ENCODE results near the gene TRIM37. TPM values are rescaled to one million over a fixed set of nuclear protein-coding genes. Genes with fewer than 3 reads are reported as not detected.
A peak's percentile ranks its signal among the peaks of the same experiment; 100 is the strongest.

The TRIM37 gene
- total RNA-seq, 1 donor from 2014 or later, result 24.8 TPM

DNA sequence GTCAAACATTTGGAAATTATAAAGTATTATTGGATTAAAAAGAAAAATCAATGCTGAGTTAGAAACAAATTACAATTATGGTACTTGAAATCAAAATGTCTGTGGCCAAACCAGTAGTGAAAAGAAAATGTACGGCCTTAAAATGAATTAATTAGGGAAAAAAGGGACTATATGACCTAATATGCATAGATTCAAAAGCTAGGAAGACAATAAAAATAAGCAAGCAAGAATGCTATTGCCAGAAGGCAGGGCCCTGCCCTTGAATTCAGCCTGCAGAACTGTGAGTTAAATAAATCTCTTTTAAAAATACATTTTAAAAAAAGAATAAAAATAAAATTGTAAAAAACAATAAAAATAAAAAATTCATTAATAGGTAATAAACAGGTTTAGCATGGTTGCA, 88.7 kb downstream of the TRIM37 start:
- Mint-ChIP-seq H3K36me3 (ENCODE audit: low read depth, unreplicated experiment) (no peaks in the 10 kb centered on the region), H3K4me3 (ENCODE audit: unreplicated experiment) (no peak overlapping the region), H3K27me3 (ENCODE audit: unreplicated experiment) (no peaks in the 10 kb centered on the region), H3K27ac (ENCODE audit: unreplicated experiment) (no peak overlapping the region), H3K4me1 (ENCODE audit: unreplicated experiment) (no peaks in the 10 kb centered on the region), H3K9me3 (ENCODE audit: unreplicated experiment) (no peaks in the 10 kb centered on the region)
- TF ChIP-seq, protein P1, sequence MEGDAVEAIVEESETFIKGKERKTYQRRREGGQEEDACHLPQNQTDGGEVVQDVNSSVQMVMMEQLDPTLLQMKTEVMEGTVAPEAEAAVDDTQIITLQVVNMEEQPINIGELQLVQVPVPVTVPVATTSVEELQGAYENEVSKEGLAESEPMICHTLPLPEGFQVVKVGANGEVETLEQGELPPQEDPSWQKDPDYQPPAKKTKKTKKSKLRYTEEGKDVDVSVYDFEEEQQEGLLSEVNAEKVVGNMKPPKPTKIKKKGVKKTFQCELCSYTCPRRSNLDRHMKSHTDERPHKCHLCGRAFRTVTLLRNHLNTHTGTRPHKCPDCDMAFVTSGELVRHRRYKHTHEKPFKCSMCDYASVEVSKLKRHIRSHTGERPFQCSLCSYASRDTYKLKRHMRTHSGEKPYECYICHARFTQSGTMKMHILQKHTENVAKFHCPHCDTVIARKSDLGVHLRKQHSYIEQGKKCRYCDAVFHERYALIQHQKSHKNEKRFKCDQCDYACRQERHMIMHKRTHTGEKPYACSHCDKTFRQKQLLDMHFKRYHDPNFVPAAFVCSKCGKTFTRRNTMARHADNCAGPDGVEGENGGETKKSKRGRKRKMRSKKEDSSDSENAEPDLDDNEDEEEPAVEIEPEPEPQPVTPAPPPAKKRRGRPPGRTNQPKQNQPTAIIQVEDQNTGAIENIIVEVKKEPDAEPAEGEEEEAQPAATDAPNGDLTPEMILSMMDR (IDR thresholded peaks at IDR 0.05; ENCODE audit: unreplicated experiment), result no peak
- DNase-seq (ENCODE audit: low spot score), result no peak

DNA sequence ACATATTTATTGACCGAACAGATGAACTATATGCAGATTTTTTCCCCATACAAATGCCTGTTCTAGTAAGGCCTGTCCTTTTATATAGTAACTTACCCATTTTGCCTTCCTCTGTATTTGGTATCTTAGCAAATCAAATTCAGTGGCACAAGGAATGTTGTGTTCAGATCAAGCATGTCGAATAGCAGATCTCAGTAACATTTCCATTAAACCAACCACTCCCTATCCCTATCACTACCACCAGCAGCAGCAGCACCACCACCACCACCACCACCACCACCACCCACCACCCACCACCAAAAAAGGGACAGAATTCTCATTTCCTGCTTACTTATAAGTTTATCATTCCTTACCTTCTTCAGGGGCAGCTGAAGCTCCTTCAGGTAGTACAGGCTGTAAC, 94.7 kb downstream of the TRIM37 start:
- no peak overlapping the region for H3K27ac Mint-ChIP-seq (ENCODE audit: unreplicated experiment)
- H3K9me3 Mint-ChIP-seq (ENCODE audit: unreplicated experiment), result no peaks in the 10 kb centered on the region
- no peaks in the 10 kb centered on the region for H3K27me3 Mint-ChIP-seq (ENCODE audit: unreplicated experiment)
- no peaks in the 10 kb centered on the region for H3K4me1 Mint-ChIP-seq (ENCODE audit: unreplicated experiment)
- no peak overlapping the region for H3K4me3 Mint-ChIP-seq (ENCODE audit: unreplicated experiment)
- peaks cover 5% of the 10 kb centered on the region for H3K36me3 Mint-ChIP-seq (ENCODE audit: low read depth, unreplicated experiment)
- TF ChIP-seq, protein P1 (IDR thresholded peaks at IDR 0.05; ENCODE audit: unreplicated experiment), result no peak
- no peak for DNase-seq (ENCODE audit: low spot score)

DNA sequence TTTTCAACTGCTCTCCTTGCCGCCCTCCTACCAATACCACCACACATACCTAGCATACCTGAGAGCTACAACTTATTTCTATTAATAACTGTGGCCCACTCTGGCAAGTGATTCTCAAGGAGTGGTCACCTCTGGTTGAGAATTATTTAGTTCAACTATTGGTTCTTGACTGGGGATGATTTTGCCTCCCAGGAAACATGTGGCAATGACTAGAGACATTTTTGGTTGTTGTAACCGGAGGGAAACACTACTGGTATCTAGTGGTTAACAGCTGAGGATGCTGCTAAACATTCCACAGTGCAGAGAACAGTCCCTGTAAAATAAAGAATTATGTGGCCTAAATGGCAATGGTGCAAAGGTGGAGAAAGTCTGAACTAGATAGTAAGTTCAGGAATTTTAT, 96.7 kb downstream of the TRIM37 start:
- TF ChIP-seq, protein P1 (IDR thresholded peaks at IDR 0.05; ENCODE audit: unreplicated experiment), result no peak
- no peak overlapping the region for H3K27ac Mint-ChIP-seq (ENCODE audit: unreplicated experiment)
- H3K4me3 Mint-ChIP-seq (ENCODE audit: unreplicated experiment), result peak overlapping the region; percentile 13
- no peaks in the 10 kb centered on the region for H3K4me1 Mint-ChIP-seq (ENCODE audit: unreplicated experiment)
- DNase-seq (ENCODE audit: low spot score), result no peak
- H3K27me3 Mint-ChIP-seq (ENCODE audit: unreplicated experiment), result no peaks in the 10 kb centered on the region
- H3K36me3 Mint-ChIP-seq (ENCODE audit: low read depth, unreplicated experiment), result peaks cover 5% of the 10 kb centered on the region
- no peaks in the 10 kb centered on the region for H3K9me3 Mint-ChIP-seq (ENCODE audit: unreplicated experiment)

DNA sequence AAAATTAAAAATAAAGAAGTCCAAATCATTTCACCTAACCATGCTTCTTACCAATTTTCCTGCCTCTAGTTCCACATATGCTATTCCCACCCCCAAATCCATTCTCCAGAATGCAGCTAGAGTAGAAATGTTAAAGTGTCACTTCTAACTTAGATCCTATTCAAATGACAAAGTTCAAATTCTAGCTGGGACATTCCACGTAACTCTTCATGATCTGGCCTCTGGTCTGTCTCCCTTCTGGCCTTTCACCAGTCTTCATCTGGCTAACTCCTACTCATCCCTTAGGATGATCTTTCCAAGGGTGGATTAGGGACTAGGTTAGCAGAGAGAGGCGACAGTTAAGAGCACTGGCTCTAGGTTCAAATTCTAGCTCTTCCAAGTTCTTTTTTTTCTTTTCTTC, 97.9 kb downstream of the TRIM37 start:
- H3K4me1 Mint-ChIP-seq (ENCODE audit: unreplicated experiment), result peaks cover 5% of the 10 kb centered on the region
- DNase-seq (ENCODE audit: low spot score), result no peak
- TF ChIP-seq, protein P1 (IDR thresholded peaks at IDR 0.05; ENCODE audit: unreplicated experiment), result no peak
- H3K4me3 Mint-ChIP-seq (ENCODE audit: unreplicated experiment), result no peak overlapping the region
- H3K27me3 Mint-ChIP-seq (ENCODE audit: unreplicated experiment), result no peaks in the 10 kb centered on the region
- H3K36me3 Mint-ChIP-seq (ENCODE audit: low read depth, unreplicated experiment), result peaks cover 5% of the 10 kb centered on the region
- H3K27ac Mint-ChIP-seq (ENCODE audit: unreplicated experiment), result no peak overlapping the region
- no peaks in the 10 kb centered on the region for H3K9me3 Mint-ChIP-seq (ENCODE audit: unreplicated experiment)

DNA sequence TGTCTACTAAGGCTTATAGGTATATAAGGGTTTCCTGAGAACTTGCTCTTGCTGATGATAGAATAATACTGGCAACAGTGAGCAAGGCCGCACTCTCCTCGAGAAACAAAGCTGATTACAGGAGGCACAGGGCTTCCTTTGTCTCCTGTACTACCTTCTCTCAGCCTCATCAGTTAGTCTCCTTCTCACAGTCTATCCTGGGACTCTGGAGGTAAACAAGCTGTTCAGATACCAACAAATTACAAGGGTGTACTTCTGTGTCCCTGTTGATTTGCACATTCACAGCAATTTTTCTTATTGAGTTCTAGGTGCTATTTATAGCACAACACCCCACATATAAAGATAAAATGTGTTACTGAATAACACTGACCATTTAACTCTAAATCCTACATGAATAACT, 98.7 kb downstream of the TRIM37 start:
- Mint-ChIP-seq H3K4me1 (ENCODE audit: unreplicated experiment) (peaks cover 8% of the 10 kb centered on the region), H3K27ac (ENCODE audit: unreplicated experiment) (no peak overlapping the region), H3K36me3 (ENCODE audit: low read depth, unreplicated experiment) (peaks cover 5% of the 10 kb centered on the region), H3K9me3 (ENCODE audit: unreplicated experiment) (no peaks in the 10 kb centered on the region), H3K27me3 (ENCODE audit: unreplicated experiment) (no peaks in the 10 kb centered on the region), H3K4me3 (ENCODE audit: unreplicated experiment) (no peak overlapping the region)
- DNase-seq (ENCODE audit: low spot score), result no peak
- TF ChIP-seq, protein P1 (IDR thresholded peaks at IDR 0.05; ENCODE audit: unreplicated experiment), result no peak
